Erythroblast (primary cell): ENCODE results near the gene B3GNT7.
A peak's percentile ranks its signal among the peaks of the same experiment; 100 is the strongest.

ENCODE experiments used
- GATA1 ChIP-seq: IDR thresholded peaks from 2 replicates; pipeline ENCODE4 v1.6.1; 2011; ENCODE audit warnings: low read depth, mild to moderate bottlenecking, control low read depth, low read length, moderate library complexity
- POLR2A ChIP-seq: IDR thresholded peaks from 2 replicates; pipeline ENCODE4 v1.6.1; 2011; ENCODE audit warnings: mild to moderate bottlenecking, low read length

DNA sequence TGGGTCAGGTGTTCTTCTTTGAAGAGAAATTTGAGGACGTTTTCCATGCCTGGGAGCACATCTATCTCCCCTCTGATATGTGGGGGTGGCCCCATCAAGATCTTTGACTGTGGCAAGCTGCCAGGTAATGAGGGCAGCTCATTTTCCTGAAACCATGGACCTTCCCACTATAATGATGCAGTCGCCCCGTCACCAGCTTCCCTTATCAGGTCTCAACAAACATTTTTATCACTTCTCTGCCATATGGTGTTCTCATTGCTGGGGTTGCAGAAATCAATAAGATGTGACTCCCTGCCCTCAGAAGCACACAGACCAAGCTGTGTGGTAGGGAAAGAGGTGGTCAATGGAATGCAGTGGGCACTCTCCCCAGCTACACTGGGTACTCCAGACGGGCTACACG, 48.4 kb upstream of the B3GNT7 start:
- TF ChIP-seq POLR2A (no peak), GATA1 (peak; percentile 67)
